GM18868 (cell line): ENCODE data around the gene COL4A1.
"Not testable (repeated sequence)": the region's sequence is repeated elsewhere in the genome, so short reads cannot be mapped to it uniquely, and the experiment has no call there.

Experiments
- ATAC-seq: cut with Tn5 transposase; IDR thresholded peaks from one replicate; pipeline ENCODE4 v1.9.1; 2021; ENCODE audit warnings: mild to moderate bottlenecking, moderate library complexity; ENCODE audit not compliant: unreplicated experiment

The COL4A1 gene

GRCh38 chr13:110123041-110123809, 183.7 kb downstream of the COL4A1 start:
- no peak for ATAC-seq

GRCh38 chr13:110121422-110122083, 185.4 kb downstream of the COL4A1 start:
- ATAC-seq, result peak; percentile 50

DNA sequence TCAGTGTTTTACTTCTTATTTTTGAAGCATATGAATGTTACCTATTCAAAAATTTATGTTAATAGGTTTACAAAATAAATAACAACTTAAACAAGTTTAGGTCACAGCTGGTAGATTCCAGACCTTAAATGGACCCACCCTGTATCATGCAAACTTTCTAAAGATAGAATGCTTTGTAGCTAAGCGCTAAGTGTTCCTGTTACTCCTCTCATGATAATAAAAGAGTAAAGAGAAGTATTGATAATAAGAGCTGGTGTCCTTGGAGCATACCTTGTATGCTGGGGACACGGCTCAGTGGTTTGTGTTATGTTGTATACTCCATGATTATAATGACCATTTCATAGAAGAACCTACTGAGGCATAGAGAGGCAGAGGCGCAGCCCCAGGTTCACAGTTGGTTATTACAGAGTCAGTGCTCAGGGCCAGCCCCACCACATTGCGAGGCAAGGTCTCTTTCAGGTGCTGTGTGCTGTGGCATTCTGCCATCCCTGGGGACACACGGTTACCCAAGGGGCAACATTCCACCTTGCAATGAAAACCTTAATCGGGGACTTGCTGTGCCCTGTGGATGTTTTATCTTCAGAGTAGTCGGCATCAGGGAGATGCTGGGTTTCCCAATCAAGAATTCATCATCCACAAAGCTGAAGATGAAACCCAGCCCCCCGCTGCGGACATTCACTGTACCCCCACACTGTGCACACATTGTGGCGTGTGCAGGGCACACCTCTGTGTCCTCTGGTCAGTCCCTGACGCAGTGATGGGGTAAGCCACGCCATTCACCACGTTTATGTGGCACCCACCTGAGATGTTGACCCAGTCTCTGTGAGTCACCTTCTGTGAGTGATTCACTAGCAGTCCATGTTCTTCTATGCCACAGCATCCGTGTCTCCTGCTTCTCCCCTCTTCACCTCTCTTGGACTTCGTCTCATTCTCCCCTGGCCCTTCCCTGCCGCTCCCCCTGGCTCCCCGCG, 186.7 kb downstream of the COL4A1 start:
- ATAC-seq, result no peak

- ATAC-seq, result no peak
Measured at GRCh38 chr13:110118106-110118505, 188.9 kb downstream of the COL4A1 start.

GRCh38 chr13:110116072-110116487, 190.9 kb downstream of the COL4A1 start:
- ATAC-seq, result no peak

DNA sequence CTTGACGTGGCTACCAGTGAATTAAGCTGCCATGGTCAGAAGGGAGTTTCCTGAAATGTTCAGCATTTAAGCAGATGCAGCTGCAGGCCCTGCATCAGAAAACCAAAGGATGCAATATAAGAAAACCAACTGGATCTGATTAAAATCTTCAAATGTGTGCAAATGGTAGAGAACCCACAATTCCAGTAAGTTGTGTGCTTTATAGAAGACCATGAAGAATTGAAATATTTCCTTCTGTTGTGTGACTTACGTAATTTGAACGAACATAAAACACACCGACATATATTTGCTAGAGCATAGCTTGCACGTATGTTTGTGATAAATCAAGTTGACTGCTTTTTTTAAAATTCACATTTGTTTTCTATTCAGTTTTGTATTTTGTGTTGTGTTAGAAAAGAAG, 191.4 kb downstream of the COL4A1 start:
- no peak for ATAC-seq

GRCh38 chr13:110114316-110114715, 192.6 kb downstream of the COL4A1 start:
- peak; percentile 33 for ATAC-seq

GRCh38 chr13:110113284-110113764, 193.6 kb downstream of the COL4A1 start:
- peak; percentile 56 for ATAC-seq

- not testable (repeated sequence) for ATAC-seq
Measured at GRCh38 chr13:110112379-110112778, 194.6 kb downstream of the COL4A1 start.

DNA sequence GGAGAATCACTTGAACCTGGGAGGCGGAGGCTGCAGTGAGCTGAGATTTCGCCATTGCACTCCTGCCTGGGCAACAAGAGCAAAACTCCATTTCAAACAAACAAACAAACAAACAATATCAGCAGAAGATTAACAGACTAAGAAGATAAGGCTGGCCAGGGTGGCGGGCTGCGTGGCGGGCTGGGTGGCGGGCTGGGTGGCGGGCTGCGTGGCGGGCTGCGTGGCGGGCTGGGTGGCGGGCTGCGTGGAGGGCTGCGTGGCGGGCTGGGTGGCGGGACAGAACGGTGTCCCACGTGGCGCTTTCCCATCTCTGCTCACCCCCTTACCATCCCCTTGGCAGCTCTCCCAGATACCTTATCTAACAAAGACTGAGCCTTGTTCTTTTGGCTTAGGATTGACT, 196.2 kb downstream of the COL4A1 start:
- no peak for ATAC-seq

DNA sequence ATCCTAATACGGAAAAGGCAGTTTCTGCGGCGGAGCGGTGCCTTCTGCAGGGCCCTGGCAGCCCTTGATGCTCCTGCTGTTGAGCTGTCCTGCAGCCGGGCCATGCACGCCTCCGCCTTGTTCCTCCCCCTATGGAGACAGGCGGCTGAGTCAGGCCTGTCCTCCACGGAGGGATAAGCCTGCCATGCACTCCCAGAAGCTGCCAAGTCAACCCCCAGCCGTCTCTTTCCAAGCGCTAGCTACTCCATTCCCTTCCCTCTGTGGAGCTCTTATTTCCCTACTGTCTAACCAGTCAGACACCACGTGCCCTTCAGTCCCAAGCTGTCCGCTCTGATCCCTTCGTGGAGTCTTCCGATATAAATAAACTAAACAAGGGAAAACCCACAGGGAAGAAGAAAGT, 197.0 kb downstream of the COL4A1 start:
- no peak for ATAC-seq

- no peak for ATAC-seq
Measured at GRCh38 chr13:110109140-110109783, 197.7 kb downstream of the COL4A1 start.

DNA sequence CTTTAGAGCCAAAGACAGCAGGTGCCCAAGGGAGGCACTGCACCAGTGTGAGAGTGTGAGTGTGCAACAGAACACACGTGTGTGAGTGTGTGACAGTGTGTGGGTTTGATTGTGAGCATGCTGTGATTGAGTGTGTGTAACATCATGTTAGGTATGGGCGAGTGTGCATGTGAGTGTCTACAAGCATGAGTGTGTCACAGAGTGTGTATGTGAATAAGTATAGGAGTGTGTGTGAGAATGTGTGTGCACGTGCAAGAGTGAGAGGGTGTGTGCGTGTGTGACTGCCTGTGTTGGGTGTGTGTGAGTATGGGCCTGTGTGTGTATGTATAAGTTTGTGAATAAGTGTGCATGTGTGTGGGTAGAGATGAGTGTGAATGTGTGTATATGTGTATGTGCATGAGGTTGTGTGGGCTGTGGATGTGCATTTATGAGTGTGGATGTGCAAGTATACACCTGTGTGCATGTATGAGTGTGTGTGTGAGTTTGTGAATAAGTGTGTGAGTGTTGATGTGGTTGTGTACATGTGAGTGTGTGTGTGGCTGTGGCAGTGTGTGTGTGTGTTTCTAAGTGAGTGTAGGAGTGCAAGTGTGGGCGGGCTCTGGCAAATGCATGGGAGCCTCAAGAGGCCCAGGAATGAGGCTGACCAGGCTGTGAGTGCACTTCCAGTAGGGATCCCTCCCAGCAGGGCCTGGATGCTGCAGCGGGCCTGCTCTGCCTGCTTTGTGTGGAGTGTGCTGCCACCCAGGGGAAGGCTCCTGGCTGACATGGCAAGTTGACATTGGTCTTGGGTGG, 198.4 kb downstream of the COL4A1 start:
- ATAC-seq, result peak; percentile 61

DNA sequence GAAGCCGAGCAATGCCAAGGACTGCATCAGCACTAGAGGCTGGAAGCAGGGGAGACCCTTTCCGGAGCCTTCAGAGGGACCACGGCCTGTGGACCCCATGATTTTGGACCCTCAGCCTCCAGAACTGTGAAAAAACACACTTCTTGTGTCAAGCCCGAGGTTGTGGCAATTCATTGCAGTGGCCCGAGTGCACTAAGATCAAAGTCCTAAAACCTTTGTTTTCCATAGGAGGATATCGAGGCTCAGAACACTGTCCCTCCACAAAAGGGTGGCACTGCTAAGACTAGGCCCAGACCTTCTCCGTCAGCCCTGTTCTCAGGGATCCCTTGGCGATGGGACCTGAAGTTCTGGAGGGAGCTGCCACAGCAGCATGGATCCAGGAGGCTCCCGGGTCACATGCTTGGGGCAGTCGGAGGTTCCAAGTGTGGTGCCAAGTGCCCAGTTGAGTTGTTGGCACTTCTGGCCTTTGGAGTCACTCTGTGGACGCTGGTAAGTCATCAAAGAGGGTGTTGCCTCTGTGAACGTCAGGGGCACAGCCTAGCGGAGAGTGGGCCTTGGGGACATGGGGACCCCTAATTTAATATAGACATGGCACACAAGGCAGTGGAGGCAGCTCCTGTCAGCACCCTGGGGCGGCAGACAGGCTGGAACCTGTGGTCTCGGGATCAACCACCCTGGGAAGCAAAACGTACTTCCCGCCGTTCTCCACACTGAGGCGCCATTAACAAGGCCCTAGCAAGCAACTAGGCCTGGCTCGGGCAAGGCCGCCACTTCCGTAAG, 199.2 kb downstream of the COL4A1 start:
- no peak for ATAC-seq

DNA sequence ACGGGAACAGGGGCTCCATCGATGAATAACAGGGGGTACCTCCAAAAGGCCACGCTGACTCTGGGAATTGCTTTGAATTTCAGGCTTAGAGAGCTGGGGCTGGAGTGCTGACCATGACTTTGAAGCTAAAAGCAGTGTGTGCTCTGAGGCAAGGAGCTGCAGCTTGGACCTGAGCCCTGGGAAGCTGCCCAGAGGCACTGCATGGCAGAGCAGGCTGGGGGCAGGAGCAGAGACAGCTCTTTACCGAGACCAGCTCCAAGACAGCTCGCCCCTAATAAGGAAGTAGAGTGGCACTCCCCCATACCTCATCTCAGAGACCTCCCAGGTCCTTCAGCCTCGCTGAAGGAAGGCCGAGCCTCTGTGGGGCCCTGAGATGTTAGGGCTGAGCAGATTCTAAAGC, 200.2 kb downstream of the COL4A1 start:
- ATAC-seq, result no peak

GRCh38 chr13:110105136-110105535, 201.8 kb downstream of the COL4A1 start:
- ATAC-seq, result no peak

DNA sequence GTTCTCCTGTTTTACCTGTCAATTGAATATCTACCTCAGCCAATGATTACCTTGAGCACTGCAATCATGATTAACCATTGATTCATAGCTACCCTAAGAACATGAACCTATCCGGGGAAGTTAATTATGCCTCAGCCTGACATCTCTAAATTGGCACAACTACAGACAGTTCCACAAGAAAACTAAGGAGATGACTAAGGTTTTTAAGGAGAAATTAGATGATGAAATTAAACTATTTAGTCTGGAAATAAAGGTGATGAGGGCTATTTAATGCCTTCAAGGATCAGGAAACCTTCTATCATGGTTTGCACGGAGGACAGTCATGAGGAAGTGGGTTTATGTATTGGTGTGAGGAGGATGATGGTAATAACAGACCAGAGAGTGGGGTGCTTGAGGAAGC, 203.4 kb downstream of the COL4A1 start:
- no peak for ATAC-seq

DNA sequence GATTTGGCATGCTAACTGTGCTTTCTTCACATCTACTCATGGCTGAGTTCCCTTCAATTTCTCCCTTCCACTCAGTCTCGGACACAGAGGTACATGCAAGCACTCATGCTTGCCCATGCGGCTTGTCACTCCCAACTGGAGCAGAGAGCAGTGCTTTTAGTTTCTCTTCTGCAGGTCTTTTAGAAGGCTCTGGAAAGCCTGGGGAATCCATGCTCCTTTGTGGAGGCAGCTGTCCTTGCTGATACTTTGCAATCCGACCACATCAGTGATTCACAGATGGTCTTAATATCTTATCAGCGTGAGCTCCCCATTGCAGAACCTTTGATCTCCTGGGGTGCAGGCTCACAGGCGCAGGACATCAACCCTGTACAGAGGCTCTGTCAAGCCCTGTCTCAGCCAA, 203.9 kb downstream of the COL4A1 start:
- ATAC-seq, result no peak

- no peak for ATAC-seq
Measured at GRCh38 chr13:110102053-110102452, 204.9 kb downstream of the COL4A1 start.
